Pancreas (tissue), 10 donors: ENCODE results near the gene CGN. TPM values are rescaled to one million over a fixed set of nuclear protein-coding genes. Genes with fewer than 3 reads are reported as not detected.
A peak's percentile ranks its signal among the peaks of the same experiment; 100 is the strongest.

Source experiments
- ATAC-seq, 4 donors: fragments of 200-7000 bp; cut with Tn5 transposase; one replicate each; pipeline versions ENCODE4 v1.8.0 to v1.9.1; 2020; ENCODE audit warnings: mild to moderate bottlenecking in 4 of 4, moderate library complexity in 4 of 4
- DNase-seq, 6 donors: peaks; one replicate each; pipeline ENCODE4 v3.0.0-alpha.2; 2020
- FAIRE-seq: peaks from 2 replicates; lab custom pipeline; 2012; peaks lifted over from hg19 to GRCh38; lab: Jason Lieb, UNC
- H3K27ac ChIP-seq, 4 donors: fragments of 200-600 bp; sonication (generic); 1 replicate in 3 of 4; 2 replicates in 1 of 4; pipeline versions ENCODE4 v1.5.0 to v1.8.0; 2020
- H3K27me3 ChIP-seq, 4 donors: fragments of 200-600 bp; one replicate each; pipeline ENCODE4 v1.8.0; 2021
- H3K36me3 ChIP-seq, 3 donors: fragments of 200-600 bp; sonication (generic) in 1 of 3; one replicate each; pipeline versions ENCODE4 v1.5.0 to v1.8.0; 2020 to 2021
- H3K4me1 ChIP-seq, 3 donors: fragments of 200-600 bp; one replicate each; pipeline ENCODE4 v1.8.0; 2021
- H3K4me3 ChIP-seq, 4 donors: fragments of 200-600 bp; sonication (generic) in 2 of 4; one replicate each; pipeline versions ENCODE4 v1.5.0 to v1.8.0; 2020 to 2021
- H3K9me3 ChIP-seq, 4 donors: fragments of 200-600 bp; one replicate each; pipeline ENCODE4 v1.8.0; 2021
- WGBS, 2 donors: extraction: QIAGEN DNeasy Blood & Tissue Kit; methylation state at CpG; one replicate each; pipeline ENCODE4 v1.1.7; 2013; 5-methylcytosine and 5-hydroxymethylcytosine counted together
- intact Hi-C, 3 donors: fragments of 100-400 bp; cut with DNase I; formaldehyde crosslinking; loops; one replicate each; pipeline versions ENCODE4 v1.11.1 to v1.14.2; 2022
- polyA plus RNA-seq, 2 donors: library from polyadenylated mRNA; stranded (reverse); fragments of 200-250 nt; gene quantifications; one replicate each; pipeline ENCODE4 v1.2.3, GENCODE V29; 2013
- total RNA-seq, 6 donors: library from RNA; stranded (reverse); fragmentation: NEBNext Ultra II Directional in 4 of 6; extraction: Animal tissue kit (Norgen Biotek cat#: 25700) in 4 of 6; gene quantifications; one replicate each; pipeline versions ENCODE4 v1.2.1 to v1.2.4, GENCODE V29; 2021 to 2023
- TF ChIP-seq, protein P1 (sequence below), 4 donors: fragments of 200-600 bp; sonication (generic) in 3 of 4; IDR thresholded peaks; one replicate each; pipeline versions ENCODE4 v1.5.0 to v1.8.0; 2021; ENCODE audit warnings: antibody characterized with exemption in 4 of 4
- donor health status: healthy with polysubstance abuse.
- donor health status: DM: no; HTN: no; CAD: no; lungs with moderate emphysema.
- donor health status: DM: no; HTN: no; CAD: no.
- donor health status: control.
- donor health status: control.
- donor health status: Bipolar disorder and iron deficiency.
- donor health status: DM: yes; HTN: yes; CAD: no.
- donor health status: DM: no; HTN: no; CAD: no.
- donor health status: DM: no; HTN: no; CAD: no.
- donor health status: DM: yes; HTN: yes; CAD: no.

Gene CGN
- total and polyA plus RNA-seq, 8 donors: 26.9 to 63.2 (median 40.3) TPM

DNA sequence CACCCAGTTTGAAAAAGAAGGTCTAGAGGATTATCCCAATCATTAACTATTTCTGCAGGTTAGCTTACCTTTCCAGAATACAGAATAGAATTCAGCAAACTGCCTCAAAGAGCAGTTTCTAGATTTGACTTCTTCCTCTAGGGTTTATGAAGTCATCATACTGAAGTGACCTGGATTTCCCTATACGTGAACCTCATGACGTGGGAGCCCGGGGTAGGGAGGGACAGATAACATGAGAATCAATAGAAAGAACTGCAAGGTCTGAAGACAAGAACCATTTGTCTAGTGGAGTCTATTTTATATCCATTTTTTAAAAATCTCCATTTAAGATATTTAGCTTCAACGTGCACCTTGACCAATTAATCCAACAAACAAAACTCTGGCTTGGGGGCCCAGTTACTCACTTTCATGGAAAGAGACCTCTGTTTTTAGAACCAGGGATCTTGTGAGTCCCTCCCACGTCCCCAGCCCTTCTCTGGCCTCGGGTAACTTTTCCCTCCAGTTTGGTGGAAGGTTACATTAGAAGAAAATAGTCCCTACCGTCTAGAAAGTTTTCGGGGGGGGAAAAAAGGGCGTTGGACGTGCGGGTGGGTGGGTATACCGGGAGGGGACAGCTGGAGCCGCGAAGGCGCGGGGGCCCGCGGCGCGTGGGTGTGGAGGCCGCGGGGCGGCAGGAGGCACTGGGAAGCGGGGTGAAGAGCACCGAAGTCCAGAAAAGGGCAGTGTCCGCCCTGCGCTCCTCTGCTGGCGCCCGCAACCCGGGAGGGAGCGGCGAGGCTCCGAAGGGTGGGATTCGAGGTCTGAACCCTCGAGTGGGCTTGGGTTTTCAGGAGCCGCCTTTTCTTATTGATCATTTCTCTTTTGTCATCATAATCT, 38.1 kb upstream of the CGN start:
- TF ChIP-seq, protein P1, sequence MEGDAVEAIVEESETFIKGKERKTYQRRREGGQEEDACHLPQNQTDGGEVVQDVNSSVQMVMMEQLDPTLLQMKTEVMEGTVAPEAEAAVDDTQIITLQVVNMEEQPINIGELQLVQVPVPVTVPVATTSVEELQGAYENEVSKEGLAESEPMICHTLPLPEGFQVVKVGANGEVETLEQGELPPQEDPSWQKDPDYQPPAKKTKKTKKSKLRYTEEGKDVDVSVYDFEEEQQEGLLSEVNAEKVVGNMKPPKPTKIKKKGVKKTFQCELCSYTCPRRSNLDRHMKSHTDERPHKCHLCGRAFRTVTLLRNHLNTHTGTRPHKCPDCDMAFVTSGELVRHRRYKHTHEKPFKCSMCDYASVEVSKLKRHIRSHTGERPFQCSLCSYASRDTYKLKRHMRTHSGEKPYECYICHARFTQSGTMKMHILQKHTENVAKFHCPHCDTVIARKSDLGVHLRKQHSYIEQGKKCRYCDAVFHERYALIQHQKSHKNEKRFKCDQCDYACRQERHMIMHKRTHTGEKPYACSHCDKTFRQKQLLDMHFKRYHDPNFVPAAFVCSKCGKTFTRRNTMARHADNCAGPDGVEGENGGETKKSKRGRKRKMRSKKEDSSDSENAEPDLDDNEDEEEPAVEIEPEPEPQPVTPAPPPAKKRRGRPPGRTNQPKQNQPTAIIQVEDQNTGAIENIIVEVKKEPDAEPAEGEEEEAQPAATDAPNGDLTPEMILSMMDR (IDR thresholded peaks at IDR 0.05): no peak
- Histone ChIP-seq H3K27me3 (no peaks in the 10 kb centered on the region), H3K27ac (peak overlapping the region; percentile 73 to 82 (median 76)), H3K4me1 (peaks cover 0 to 5% (median 0%) of the 10 kb centered on the region in 3 donors), H3K4me3 (peak overlapping the region; percentile 33 to 63 (median 58)), H3K36me3 (no peaks in the 10 kb centered on the region), H3K9me3 (no peaks in the 10 kb centered on the region)
- ATAC-seq (peak; percentile 89 to 93 (median 90)), FAIRE-seq (no peak), DNase-seq (peak in 5 of 6 donors; percentile 23 to 70 (median 43))
- intact Hi-C loops: no loop called here
- 1 to 2% methylated on average over 36 of the region's 36 CpGs for WGBS, 2 donors

DNA sequence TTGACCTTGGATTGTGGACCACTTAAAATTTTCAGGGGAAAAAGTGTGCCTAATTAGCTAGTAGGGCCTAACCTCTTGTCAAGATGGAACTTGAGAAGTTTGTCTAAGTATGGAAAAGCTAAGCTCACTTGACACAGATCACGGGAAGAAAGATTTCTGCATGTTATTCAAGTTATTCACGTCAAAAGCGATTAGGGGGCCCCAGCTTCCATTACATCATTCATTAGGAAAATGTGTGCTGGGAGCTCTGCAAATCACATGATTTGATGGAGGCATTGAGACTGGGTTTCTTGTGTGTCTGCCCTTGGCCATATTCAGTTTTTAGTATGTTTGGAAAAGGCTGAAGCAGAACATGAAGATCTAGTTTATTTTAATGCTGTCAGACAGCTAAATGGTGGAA, 36.4 kb upstream of the CGN start:
- no peak for FAIRE-seq

DNA sequence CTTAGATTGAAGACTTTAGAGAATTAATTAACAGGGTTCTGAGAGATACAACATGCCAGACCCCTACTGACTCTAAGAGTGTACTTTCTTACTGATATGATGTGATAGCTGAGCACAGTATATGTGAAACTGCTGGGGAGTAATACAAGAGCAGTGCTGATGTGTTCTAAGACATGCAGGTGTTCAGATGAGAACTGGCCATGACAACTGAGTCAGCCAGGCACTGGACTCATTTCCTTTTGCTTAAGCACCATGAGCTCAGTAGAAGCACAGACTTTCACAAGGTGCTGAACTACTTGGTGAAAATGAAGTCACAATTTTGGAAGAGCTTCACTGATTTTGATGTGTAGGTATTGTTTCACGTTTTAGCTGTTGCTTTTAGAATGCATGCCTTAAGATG, 36.0 kb upstream of the CGN start:
- H3K4me3 ChIP-seq: no peak overlapping the region
- DNase-seq (no peak), ATAC-seq (no peak), FAIRE-seq (no peak)
- no peaks in the 10 kb centered on the region for H3K9me3 ChIP-seq
- 65 to 82% methylated on average over 1 of the region's 1 CpG for WGBS, 2 donors
- H3K27ac ChIP-seq: no peak overlapping the region
- no peaks in the 10 kb centered on the region for H3K27me3 ChIP-seq
- H3K36me3 ChIP-seq: no peaks in the 10 kb centered on the region
- intact Hi-C loops: no loop called here
- H3K4me1 ChIP-seq: peaks cover 0 to 5% (median 0%) of the 10 kb centered on the region in 3 donors
- TF ChIP-seq, protein P1 (IDR thresholded peaks at IDR 0.05): no peak

More for the DNA sequence above, 36.4 kb upstream of the CGN start:
- H3K36me3 ChIP-seq: no peaks in the 10 kb centered on the region
- no peak overlapping the region for H3K27ac ChIP-seq
- DNase-seq (no peak), ATAC-seq (no peak)
- TF ChIP-seq, protein P1 (IDR thresholded peaks at IDR 0.05): no peak
- intact Hi-C loops: no loop called here
- peaks cover 0 to 5% (median 0%) of the 10 kb centered on the region in 3 donors for H3K4me1 ChIP-seq
- no peak overlapping the region for H3K4me3 ChIP-seq
- WGBS, 2 donors: 84 to 92% methylated on average over 3 of the region's 3 CpGs
- no peaks in the 10 kb centered on the region for H3K27me3 ChIP-seq
- no peaks in the 10 kb centered on the region for H3K9me3 ChIP-seq

DNA sequence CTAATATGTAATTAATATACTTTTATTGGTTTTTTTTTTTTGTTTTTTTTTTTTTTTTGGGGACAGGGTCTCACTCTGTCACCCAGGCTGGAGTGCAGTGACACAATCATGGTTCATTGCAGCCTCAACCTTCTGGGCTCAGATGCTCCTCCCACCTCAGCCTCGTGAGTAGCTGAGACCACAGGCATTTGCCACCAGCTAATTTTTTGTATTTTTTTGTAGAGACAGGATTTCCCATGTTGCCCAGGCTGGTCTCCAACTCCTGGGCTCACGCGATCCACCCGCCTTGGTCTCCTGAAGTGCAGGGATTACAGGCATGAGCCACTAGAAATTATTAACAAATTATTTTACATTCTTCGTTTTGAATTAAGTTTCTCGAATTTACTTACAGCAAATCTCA, 35.1 kb upstream of the CGN start:
- Histone ChIP-seq H3K4me1 (peaks cover 0 to 5% (median 0%) of the 10 kb centered on the region in 3 donors), H3K27me3 (no peaks in the 10 kb centered on the region), H3K4me3 (no peak overlapping the region), H3K9me3 (no peaks in the 10 kb centered on the region), H3K36me3 (no peaks in the 10 kb centered on the region), H3K27ac (no peak overlapping the region)
- intact Hi-C loops: no loop called here
- TF ChIP-seq, protein P1 (IDR thresholded peaks at IDR 0.05): no peak
- WGBS, 2 donors: 69 to 87% methylated on average over 6 of the region's 6 CpGs
- ATAC-seq (no peak), FAIRE-seq (no peak), DNase-seq (no peak)

DNA sequence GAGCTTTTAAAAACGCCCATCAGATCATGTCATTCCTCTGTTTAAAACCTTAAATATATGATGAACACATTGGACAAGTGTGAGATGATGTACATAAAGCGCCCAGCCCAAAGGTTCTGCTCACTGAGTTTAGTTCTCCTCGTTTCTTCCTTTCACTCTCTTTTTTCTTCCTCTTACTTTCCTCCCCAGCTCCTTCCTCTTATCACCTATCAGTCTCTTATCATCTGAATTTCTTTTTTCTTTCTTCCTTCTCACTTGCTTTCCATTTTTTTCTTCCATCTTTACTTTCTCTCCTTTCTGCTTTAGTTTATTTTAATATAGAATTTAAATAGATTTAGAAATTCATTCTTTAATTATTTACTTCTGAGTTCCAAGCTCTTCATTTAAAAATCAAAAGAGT, 34.1 kb upstream of the CGN start:
- Histone ChIP-seq H3K36me3 (no peaks in the 10 kb centered on the region), H3K27ac (no peak overlapping the region), H3K4me1 (peaks cover 0 to 5% (median 0%) of the 10 kb centered on the region in 3 donors), H3K9me3 (no peaks in the 10 kb centered on the region), H3K27me3 (no peaks in the 10 kb centered on the region), H3K4me3 (no peak overlapping the region)
- ATAC-seq (no peak), FAIRE-seq (no peak), DNase-seq (no peak)
- intact Hi-C loops: no loop called here
- 69 to 74% methylated on average over 3 of the region's 3 CpGs for WGBS, 2 donors
- TF ChIP-seq, protein P1 (IDR thresholded peaks at IDR 0.05): no peak
